ENCODE measurements around the gene CDH23.

CDH23 gene

DNA sequence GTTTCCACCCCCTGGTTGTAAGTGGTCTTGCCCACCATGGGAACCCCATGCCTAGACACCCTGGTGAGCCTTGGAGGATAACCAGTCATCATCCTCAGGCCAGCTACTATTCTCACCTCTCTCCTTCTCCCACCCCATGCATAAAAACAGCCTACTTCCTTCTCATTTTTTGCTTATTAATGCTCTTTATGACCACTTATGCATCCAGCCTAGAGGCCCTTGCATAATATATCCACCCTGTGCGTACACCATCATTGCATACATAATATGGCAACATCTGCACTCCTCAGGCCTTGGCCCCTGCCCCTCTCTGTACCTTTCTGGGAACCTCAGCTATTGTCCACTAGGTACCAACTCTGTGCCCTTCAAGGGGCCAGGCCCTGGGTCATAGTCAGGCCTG is 91.0 kb downstream of the CDH23 start:
- no peak for DNase-seq

- DNase-seq = no peak
Observed at GRCh38 chr10:71489077-71489476, 92.4 kb downstream of the CDH23 start.

- no peak for DNase-seq
Observed at GRCh38 chr10:71492872-71493271, 96.2 kb downstream of the CDH23 start.

DNA sequence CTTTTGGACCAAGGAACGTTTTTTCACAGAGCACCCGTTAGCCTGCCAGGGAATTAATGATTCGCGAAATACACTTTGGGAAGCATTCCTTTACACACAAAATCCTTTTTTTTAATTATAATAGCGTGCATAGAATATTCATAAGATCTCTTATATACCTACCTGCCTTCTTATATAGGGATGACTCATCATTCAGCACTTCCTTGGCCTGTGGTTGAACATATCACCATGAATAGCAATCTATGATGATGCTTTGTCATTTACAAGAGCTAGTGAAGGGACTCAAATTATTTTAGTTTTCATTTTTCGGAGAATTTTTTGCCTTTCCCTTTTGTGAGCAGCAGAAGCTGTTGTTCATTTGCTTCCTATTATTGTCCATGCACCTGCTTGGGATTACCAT is 97.0 kb downstream of the CDH23 start:
- DNase-seq = no peak

- DNase-seq = no peak
Observed at GRCh38 chr10:71494476-71494875, 97.8 kb downstream of the CDH23 start.

GRCh38 chr10:71494980-71495381 is 98.3 kb downstream of the CDH23 start:
- no peak for DNase-seq

GRCh38 chr10:71496927-71497762 is 100.4 kb downstream of the CDH23 start:
- DNase-seq = no peak

- no peak for DNase-seq
Observed at GRCh38 chr10:71497763-71498326, 101.1 kb downstream of the CDH23 start.

GRCh38 chr10:71501402-71501801 is 104.7 kb downstream of the CDH23 start:
- no peak for DNase-seq

- DNase-seq = no peak
Observed at GRCh38 chr10:71502190-71502589, 105.5 kb downstream of the CDH23 start.

- DNase-seq = no peak
Observed at GRCh38 chr10:71502851-71503250, 106.1 kb downstream of the CDH23 start.

- no peak for DNase-seq
Observed at GRCh38 chr10:71504168-71504567, 107.4 kb downstream of the CDH23 start.

DNA sequence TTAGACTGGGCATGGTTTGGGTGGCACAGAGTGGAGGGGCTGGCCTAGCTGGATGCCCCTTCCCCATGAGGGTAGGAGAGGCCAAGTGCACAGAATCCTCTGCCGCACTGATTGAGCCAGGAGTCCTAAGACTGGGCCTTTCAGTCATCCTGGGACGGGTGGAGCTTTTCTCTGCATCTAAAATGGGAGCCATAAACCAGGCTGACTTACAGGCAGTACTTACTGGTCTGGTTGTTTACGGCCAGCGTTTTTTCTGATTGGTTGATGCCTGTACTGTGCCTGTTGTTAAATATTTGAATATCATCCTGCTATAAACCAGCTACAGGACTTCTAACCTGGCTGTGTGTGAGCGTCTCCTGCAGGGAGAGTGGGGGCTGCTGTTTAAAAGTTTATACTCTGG is 107.8 kb downstream of the CDH23 start:
- DNase-seq = no peak

GRCh38 chr10:71505862-71506261 is 109.1 kb downstream of the CDH23 start:
- no peak for DNase-seq

DNA sequence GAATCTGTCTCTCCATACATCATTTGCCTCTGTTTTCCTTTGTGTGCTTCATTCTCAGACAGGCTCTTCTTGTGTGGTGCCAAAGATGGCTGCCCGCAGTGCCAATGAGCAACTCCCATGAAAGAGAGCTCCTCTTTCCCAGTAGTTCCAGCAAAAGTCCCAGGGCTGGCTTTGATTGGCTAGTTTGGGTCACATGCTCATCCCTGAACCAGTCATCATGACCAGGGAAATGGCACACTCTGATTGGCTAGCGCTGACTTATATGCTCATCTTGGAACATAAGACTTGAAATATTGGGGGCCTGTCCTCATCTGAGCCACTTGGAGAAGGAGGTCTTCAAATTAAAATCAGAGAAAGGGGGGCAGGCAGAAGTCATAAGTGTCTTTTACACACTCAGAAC is 112.7 kb downstream of the CDH23 start:
- no peak for DNase-seq

GRCh38 chr10:71511206-71511605 is 114.5 kb downstream of the CDH23 start:
- no peak for DNase-seq

DNA sequence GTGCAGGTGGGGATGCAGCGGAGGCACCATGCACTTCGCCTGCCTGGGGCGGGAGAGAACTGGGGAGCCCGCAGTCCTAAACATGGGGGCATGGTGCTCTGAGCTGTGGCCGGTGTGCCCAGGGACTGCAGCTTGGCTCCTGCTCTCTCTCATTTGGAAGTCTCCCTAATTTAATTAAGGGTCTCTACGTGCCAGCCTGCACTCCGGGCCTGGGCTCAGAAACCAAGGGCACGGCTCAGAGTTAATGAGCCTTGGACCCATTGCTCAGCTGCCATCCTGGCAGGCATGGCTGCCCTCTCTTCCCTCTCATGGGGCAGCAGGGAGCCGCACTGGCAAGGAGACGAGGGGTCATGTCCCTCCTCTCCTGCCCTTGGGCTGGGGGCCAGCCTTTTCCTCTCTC is 115.6 kb downstream of the CDH23 start:
- no peak for DNase-seq

- DNase-seq = no peak
Observed at GRCh38 chr10:71512761-71513539, 116.2 kb downstream of the CDH23 start.

GRCh38 chr10:71513540-71513853 is 116.8 kb downstream of the CDH23 start:
- no peak for DNase-seq

GRCh38 chr10:71513936-71514335 is 117.2 kb downstream of the CDH23 start:
- no peak for DNase-seq

DNA sequence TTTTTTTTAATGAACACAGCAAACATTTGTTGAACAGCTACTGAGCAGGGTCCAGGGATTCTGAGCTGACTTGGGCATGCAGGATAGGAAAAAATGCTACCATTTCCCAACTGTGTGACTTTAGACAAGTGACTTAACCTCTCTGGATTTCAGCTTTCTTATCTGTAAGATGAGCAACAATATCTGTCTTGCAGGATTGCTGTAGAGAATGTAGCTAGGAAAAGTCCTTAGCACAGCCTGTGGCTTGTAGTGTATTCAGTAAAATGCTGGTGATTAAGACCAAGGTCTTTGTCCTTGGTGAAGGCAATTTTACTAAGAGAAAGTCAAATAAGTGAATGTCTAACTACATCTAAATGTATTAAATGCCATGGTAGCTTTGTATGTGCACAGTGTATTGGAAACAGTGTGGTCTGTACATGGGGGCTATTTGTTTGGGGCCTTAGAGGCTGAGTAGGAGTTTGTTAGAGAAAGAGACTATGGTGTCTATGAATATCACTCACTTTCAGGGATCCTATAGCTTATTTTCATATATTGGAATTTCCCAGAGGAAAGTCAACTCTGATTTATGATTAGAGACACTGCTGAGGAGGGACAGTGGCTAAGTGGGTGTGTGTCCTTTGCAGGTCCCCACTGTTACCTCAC is 118.9 kb downstream of the CDH23 start:
- no peak for DNase-seq

DNA sequence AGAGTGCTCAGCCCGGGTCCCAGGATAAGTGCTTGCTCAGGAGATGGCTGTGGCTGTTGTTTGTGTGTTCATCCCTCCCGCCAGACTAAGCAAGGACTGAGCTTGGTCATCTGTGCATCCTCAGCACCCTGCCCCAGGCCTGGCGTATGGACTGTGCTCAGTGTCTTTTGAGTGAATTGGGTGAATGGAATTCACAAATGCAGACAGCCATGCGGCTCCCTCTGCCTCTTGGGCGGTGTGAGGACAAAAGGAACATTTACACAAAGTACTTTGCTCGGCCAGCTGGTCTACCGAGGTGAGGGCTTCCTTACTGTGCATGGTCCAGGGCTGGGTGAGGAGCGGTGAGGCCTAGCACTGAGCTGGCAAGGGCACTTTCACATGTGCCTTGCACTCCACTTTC is 120.2 kb downstream of the CDH23 start:
- DNase-seq = no peak

DNA sequence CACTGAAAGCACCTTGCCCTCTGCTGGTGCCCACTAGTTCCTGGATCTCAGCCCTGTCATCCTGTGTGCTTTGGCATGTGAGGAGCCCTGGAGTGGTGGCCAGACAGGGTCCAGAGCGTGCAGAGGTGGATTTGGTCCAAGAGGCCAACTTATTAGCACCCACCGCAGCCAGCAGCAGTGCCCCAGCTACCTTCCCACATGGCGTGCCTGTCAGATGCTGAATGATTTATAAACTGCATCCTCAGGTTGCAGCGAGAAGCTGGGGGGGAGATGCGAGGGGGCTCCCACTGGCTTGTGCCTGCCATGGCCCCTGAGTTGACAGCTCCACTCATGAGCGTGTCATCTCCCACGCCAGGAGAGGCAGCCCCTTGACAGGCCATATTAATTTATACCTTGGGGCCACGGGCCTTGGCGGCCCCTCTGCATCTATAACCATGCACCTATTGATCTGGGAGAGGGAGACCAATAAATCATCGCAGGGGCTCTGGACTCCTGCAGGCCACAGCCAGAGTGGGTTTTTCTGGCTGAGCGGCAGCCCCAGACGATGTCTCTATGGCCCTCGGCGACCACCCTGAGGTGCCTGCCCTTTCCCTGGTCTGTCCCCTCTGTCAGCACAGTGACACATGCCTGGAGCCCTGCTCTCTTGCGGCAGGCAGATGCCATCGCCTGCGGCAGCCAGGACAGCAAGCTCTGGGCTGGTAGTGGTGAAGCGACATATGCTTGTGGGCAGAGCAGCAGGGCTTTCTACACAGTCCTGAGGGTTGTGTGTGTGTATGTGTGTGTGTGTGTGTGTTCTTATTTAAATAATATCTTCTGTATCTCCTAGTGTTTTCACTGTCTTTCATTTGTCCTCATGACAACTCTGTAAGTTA is 120.8 kb downstream of the CDH23 start:
- DNase-seq = no peak

Measured in NCI-H524 treated with DMSO at 0.1 percent for 48 hours (cell line).